ENCODE results near the gene TMEFF2.

The TMEFF2 gene

DNA sequence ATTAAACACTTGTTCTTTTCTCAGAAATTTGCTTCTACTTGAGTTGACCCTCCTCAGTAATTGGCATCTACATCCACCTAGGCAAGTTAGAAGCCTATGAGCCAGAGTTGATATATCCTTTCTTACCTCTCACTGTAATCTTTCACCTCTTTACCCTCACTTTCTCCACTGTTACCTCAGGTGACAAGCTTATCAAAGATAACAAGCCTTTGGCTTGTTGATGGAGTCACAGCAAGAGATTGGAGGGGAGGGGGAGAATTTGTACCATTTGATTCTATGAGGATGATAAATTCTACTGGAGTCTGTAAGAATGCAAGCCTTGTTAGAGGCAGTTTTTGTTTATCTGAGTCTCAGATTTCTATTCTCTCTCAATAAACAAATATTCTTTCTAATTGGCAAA, 176.9 kb downstream of the TMEFF2 start:
- DNase-seq (ENCODE audit: low read depth in 2 of 2, low spot score in 1 of 2) = no peak

DNA sequence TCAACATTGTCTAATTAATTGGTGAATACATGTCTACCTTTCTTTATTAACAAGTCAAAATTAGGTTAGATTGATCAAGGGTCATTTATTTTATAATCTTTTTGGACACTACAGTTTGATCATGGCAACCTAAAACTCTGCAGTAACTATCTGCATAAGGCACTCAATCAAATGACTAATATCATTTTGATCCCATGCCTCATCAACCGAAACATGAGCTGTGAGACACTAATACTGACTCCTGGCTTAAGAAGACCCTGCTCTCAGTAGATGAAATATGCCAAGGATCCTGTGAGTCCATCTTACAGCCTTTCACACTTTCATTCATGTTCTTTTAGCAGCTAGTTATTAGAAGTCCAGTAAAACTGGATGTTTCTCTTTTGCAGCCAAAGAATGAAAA, 178.5 kb downstream of the TMEFF2 start:
- DNase-seq (ENCODE audit: low read depth in 2 of 2, low spot score in 1 of 2) = no peak

DNA sequence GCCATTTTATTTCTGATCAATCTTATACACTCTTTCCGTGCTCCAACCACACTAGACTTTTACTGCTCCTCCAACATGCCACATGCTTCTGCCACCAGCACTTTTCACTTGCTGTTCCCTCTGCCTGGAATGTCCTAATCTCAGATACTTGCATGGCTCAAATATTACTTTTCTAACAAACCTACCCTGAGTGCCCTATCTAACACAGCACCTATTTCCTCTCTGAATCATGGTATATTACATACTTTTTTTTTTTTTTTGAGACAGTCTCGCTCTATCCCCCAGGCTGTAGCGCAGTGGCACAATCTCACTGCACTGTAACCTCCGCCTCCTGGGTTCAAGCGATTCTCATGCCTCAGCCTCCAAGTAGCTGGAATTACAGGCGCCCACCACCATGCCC, 181.5 kb downstream of the TMEFF2 start:
- no peak for DNase-seq (ENCODE audit: low read depth in 2 of 2, low spot score in 1 of 2)

DNA sequence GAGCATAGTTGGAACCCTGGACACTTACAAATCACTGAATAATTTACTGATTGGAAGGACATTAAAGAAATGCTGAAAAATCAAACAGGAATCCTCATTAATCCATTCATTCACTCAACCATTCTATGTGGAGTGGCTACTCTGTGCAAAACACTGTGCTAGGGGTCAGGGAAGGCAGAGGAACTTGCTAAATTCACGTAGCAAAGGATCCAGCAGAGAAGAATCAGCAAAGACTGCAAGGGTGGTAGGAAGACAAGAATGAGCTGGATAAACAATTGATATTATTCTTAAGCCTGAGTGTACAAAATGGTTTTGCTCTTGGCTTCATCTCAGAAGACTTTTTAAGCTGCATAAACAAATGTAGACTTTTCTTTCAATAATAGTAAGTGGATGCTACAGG, 183.5 kb downstream of the TMEFF2 start:
- no peak for DNase-seq (ENCODE audit: low read depth in 2 of 2, low spot score in 1 of 2)

DNA sequence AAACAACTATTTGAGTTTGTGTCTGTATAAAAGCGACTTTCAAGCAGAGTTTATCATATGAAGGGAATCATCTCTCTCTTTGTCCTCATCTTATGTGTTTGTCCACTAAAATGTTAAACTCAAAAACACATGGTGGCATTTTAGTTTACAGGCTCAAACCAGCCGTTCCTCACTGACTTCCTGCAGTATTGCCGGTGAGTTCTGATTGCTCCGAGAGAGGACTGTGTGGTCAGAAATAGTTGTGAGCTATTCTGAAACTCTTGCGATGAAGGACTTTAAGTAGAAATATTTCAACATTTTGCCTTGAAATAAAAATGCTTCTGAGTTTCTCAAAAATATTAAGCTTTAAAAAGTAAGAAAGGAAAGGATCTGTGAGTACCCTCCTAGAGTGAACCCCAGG, 184.7 kb downstream of the TMEFF2 start:
- DNase-seq (ENCODE audit: low read depth in 2 of 2, low spot score in 1 of 2) = no peak

DNA sequence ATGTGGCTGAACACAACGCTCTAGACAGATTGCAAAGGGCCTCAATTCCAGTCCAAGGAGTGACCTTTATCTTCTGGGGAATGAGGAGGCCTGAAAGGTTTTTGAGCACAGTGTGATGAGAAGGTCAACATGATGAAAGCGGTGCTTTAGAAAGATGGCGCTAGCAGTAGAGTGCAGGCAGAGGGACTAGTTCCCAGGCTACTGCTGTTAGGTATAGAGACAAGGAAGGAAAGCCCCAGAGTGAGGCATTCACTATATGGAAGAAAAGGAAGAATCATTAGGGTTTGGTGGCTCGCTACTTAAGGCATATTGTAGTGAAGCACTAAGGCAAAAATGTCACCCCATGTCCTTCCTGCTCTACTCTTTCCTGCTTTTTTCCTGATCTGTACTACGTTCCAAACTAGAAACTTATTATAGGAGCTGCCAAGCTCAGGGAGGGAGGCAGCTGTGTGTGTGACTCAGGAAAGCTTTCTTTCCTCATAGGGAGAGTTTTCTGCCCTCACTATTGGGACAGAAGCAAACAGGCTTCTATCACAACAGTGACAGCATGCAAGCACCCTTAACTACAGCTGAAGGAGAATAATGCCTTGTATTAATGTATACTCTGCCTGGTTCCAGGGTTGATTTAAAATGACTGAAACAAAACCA, 187.0 kb downstream of the TMEFF2 start:
- DNase-seq (ENCODE audit: low read depth in 2 of 2, low spot score in 1 of 2) = no peak

DNA sequence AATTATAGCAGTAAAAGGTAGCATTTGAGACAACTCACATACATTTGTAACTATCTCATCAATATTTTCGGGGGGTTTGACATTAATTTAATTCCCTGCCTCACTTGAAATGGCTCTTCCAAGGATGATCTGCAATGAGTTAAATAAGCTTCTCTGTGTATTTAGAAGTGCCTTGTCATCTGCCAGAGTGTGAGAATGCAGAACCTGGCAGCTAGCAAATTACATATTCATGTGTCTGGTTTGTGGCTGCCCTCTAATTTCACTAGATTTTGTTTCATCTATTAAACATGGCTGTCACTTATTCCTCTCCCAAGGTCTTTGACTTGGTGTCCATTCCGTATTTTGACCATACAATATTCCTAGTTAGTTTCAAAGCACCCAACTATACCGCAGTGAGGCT, 189.5 kb downstream of the TMEFF2 start:
- no peak for DNase-seq (ENCODE audit: low read depth in 2 of 2, low spot score in 1 of 2)

DNA sequence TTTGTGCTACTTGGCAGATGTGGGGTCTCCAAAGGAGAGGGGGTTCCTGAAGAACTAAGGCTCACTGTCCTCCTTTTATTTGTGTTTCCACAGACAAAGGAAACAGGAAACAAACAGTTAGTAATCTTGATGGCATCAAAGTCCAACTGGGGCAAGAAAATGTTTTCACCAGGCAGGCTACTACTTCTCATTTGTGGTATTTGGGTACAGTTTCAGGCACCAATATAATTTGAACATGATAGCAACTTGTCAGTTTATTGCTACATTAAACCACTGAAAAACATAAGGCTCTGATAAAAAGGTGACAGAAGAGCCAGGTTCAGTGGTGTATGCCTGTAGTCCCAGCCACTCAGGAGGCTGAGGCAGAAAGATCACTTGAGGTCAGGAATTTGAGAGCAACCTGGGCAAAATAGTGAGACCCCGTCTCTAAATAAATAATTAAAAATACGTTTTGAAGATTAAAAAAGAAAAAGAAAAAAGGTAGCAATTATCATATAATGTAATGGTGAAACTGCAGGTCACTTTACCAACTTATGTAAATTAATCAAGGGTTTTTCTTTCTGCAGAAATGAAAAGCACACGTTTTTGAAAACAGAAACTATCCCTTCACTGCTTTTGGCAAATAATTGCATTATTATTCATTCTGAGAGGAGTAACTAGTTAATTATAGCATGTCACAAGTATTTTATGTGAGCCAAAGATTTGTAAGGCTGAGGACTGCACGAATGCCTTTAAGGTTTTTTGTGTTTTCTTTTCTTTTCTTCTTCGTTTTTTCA, 190.4 kb downstream of the TMEFF2 start:
- no peak for DNase-seq (ENCODE audit: low read depth in 2 of 2, low spot score in 1 of 2)

DNA sequence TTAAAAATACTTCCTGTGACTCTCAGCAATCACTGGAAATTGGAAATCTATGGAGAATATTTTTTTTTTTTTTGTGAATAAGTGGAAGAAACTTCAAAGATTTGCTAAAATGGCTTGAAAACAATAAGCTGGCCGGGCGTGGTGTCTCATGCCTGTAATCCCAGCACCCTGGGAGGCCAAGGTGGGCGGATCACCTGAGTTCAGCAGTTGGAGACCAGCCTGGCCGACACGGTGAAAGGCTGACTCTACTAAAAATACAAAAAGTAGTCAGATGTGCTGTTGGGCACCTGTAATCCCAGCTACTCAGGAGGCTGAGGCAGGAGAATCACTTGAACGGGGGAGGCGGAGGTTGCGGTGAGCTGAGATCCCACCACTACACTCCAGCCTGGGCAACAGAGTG, 192.3 kb downstream of the TMEFF2 start:
- DNase-seq (ENCODE audit: low read depth in 2 of 2, low spot score in 1 of 2) = no peak

DNA sequence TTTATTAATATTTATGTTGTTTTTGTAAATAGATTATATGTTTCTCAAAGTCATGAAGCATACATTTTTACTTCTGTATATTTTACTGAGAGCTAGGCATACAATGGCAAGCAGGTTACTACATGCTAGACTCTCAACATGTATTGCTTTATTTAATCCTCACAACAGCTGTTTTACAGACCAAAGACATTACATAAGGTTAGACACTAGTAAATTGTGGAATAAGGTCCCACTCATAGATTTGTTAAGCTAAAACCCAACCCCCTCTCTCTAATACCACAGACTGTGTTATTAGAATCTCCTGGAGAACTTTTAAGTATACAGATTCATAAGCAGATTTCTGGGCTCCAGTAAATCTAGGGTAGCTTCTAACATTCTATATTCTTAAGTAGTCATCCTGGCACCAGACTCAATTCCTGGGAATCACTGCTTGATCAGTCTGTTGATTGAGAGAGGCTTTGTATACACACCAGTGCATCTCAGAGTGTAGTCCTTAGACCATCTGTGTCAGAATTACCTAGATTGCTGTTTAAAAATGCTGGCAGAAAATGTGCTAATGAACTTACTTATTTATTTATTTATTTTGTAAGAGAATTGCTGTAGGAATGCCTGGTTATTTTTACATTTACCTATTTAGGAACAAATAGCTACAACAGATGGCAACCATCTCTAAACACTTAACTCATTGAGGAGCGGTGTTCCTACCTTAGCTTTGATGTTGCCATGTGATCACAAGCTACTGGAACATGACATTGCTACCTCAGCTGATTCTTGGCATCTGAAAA, 194.3 kb downstream of the TMEFF2 start:
- DNase-seq (ENCODE audit: low read depth in 2 of 2, low spot score in 1 of 2) = no peak

DNA sequence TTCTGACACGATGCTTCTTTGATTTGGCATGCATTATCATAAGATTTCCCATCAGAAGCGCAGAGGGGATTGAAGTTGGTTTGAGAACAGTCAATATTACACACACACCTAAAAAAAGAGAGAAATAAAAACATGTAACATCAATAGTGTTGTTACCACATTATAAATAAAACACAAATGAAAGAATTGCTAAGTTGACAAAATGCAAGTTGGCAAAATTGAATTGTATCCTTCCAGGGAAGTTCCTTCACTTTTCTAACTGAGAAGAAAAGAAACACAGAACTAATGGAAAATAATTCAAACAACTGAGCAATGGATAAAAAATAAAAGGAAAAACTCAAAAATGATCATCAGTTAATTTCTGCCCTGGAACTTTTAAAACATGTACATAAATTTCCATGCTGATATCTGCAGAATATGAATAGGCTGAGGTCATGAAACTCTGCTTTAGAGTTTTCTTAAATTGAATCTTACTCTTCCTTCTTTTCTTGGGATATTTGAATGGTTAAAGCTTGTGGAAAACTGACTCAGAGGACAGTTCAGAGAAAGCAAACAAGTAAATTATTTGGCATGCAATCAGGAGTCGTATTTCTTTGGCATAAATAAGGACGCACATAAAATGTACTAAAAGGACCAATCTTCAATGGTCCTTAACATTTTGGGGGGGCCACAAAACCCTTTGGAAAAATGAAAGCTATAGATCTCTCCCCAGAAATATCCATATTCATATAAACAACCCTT, 195.5 kb downstream of the TMEFF2 start:
- DNase-seq (ENCODE audit: low read depth in 2 of 2, low spot score in 1 of 2) = no peak

DNA sequence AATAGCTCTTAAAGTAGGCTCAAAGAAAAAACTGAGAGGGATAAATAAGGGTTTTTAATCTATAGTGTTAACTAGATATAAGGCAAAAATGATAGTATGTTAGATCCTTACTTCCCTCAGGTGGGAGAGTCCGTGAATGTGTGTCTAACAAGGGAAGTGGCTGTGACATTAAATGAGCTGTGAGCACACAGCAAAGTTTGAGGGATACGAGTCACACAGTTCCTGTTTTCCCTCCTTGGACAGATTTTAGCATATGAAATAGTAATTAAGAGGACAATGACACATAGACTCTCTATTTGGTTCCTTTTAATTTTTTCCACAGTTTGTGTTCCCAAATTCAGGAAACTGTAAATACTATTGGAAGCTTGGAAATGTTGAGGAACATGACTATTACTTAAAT, 199.4 kb downstream of the TMEFF2 start:
- no peak for DNase-seq (ENCODE audit: low read depth in 2 of 2, low spot score in 1 of 2)

DNA sequence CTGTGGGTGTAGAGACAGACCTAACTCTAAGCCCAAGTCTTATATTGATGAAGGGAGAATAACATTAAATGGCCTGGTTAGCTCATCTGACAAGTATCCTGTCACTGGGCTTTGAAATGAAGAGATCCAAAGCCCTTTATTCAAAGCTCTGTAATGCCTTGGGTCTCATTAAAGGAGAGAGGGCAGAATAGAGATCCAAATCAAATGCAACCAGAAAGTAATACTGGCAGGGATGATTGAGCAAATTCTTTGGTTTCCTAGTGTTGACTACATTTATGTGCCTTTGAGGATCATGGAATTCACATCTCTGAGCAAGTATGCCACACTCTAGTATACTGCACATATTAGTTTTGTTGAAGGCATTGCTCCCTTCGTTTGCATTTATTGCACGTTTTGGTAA, 200.0 kb downstream of the TMEFF2 start:
- DNase-seq (ENCODE audit: low read depth in 2 of 2, low spot score in 1 of 2) = no peak

DNA sequence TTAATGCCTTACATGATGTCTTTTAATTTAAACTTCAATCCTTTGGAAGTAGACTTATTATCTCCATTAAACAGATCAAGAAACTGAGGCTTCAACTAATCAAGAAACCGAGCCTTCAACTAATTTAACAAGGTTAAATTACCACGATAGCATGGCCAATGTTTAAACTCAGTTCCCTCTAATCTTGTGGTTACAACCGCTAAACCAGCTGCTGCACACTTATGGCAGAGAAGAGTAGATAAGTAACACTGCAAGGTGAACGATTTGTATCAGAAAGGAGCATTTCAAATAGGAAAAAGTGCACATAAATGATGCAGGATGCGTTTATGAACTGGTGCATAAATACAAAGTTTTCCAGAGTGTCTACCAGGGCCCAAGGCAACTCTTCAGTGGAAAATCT, 203.3 kb downstream of the TMEFF2 start:
- no peak for DNase-seq (ENCODE audit: low read depth in 2 of 2, low spot score in 1 of 2)

DNA sequence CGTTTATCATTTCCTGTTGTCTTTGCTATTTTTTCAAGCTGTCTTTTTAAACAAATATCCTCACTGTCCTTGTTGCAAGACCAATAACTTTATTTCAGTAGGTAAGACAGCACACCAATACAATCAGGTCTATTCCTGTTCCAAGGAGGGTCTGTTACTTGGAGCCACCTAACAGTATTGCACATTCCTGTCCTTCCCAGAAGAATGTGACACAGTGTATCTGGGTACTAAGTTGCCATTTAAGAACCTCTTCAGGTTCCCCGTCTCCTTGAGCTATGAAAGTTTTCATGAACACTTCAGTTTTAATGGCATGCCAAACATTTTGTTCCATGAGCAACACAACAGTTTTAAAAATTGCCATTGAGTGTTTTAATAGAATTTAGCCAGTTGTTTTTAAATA, 209.0 kb downstream of the TMEFF2 start:
- DNase-seq (ENCODE audit: low read depth in 2 of 2, low spot score in 1 of 2) = no peak

DNA sequence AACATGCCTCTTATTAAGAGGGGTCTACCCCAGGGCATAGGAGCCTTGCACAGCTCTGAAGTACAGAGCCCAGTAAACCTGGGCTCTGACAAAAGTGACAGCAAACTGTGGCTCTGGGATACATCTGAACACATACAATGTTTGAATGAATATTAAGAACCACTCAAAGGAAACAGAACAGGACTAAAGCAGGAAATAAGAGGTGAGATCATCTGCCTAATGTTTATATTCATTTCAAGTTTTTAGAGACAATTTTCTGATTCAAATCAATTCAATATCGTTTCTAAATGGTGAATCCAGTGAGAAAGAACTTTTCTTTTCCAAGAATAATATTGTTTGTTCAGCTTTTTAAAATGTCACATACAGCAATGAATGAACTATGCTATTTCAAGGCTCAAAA, 211.1 kb downstream of the TMEFF2 start:
- DNase-seq (ENCODE audit: low read depth in 2 of 2, low spot score in 1 of 2) = no peak

DNA sequence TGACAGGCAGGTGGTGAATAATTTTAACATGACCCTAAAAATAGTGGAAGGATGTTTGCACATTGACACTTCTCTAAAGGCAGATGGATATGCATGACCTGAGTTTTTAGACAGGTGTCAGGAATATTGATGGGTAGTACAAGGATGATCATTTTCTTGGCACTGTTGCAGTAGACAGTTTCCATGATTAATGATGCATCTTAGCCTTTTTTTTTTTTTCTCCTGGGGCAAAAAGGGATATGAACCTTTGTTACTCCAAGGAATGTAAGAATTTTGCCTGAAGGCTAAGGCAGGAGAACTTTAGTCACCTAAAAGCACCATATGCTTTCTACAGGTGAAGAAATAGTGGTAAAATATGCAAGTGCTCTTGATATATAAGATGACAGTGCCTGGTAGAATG, 211.5 kb downstream of the TMEFF2 start:
- DNase-seq (ENCODE audit: low read depth in 2 of 2, low spot score in 1 of 2) = no peak

DNA sequence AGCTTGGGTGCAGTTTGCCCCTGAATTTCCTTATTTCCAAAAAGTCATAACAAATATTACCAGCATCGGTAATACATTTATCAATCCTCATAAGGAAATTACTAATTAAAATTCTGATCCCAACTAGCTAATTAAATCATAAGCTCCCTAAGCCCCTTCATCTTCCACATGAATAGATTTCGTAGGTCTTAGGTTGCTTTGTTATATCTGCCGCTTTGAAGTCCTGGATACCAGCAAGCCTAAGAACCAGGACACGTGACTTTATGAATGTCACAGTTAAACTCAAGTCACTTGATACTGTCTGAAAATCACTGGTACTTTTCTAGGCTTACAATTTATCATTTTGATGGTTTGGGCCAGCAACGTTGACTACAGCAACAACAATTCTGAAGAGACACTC, 213.0 kb downstream of the TMEFF2 start:
- DNase-seq (ENCODE audit: low read depth in 2 of 2, low spot score in 1 of 2) = no peak

DNA sequence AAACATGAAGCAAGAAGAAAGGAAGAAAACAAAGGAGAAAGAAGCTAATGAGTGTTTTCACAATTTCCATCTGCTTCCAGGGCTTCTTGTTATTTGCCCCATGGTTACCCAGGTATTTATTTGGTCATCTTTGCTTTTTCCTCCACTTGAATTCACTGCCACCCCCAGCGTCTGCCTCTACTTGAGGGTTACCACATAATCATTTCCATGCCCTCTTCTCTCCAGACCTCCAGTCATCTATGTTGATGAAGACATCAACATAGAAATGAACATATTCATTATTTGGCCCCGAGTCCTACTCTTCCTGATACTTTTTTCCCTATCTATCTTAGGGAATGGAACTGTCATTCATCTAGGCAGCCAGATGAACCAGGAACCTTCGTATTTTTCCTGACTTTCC, 214.2 kb downstream of the TMEFF2 start:
- no peak for DNase-seq (ENCODE audit: low read depth in 2 of 2, low spot score in 1 of 2)

DNA sequence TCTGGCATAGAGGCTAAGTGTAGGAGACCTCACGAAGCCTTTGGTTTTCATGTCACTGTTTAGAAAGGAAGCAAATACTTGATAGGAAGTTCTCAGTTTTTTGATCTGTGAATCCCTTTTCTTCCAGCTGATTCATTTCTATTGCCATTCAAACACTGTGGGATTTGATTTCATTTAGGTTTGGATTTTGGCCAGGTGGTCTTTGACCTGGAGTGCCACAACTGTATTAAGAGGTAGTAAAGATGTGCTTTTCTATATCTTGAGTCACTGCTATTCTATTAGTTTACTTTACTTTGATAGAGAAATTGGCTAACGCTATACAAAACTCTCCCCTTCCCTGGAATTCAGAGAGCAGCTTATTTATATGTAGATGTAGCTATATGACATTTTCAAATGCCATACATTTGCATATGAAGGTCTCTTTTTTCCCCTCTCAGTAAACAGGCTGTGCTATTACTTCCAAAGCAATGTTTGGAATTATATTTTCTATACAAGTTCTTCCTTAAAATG, 215.5 kb downstream of the TMEFF2 start:
- DNase-seq (ENCODE audit: low read depth in 2 of 2, low spot score in 1 of 2) = no peak

DNA sequence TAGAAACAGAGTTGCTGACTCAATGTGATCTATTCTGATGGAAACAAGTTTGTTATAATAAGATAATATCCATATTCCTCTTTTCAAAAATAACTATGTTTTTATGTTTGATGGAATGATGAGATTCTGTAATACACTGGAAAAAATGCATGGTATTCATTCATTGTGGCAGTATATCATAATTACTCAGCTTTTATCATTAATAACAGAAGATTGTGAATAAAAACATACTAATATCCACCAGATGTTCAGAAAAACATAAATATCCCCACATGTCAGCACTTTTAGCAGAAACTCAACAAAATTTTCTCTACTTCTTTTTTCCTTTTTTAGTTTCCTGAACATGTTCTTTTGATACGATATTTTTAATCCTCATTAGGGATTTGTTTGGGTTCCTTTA, 217.0 kb downstream of the TMEFF2 start:
- no peak for DNase-seq (ENCODE audit: low read depth in 2 of 2, low spot score in 1 of 2)

All from stimulated activated CD8-positive, alpha-beta memory T cell treated with anti-CD3 and anti-CD28 coated beads, Interleukin-4, amount 100 ng/mL, for 4 hours (primary cell).